ENCODE results near the gene TMEM30A. TPM values are rescaled to one million over a fixed set of nuclear protein-coding genes. Genes with fewer than 3 reads are reported as not detected.

The TMEM30A gene
- total RNA-seq: 44.5 and 47.3 TPM in 2 replicates
- long read RNA-seq, full-length matches to known transcripts: 45 of 67 reads
- long read RNA-seq, partial matches to known transcripts: 13 of 67 reads
- long read RNA-seq, other reads (novel, unspliced or antisense): 9 of 67 reads

DNA sequence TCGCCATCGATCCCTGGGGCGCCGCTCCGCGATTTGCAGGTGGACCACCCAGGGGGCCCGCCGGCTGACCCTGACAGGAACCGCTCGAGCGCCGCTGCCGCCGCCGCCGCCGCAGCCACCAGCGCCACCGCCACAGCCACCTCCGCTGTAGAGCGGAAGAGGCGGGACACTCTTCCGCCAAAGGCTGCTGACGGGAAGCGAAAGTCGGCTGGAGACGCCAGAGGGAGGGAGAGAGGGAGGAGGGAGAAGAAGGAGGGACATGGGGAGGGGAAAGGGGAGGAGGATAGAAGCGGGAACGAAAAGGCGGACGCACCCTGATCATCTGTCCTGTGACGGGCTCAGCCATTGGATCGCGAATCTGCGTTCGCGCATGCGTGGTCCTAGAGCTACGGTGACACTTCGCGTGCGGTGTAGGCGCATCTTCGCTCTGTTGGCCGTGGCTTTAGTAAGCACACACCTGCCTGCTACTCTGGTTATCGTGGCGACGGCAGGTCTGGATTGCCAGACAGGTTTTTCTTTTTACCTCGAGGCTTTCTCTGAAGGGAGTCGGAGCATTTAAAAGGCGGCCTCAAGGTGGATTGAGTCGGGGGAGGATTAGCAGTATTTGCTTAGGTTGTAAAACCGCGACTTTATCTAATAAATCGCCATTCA, at the start of gene TMEM30A:
TSS of gene TMEM30A (minus strand) at position 161 of the 651 bp plus-strand sequence. CDS start at position 7, 154 bp downstream.
- Mint-ChIP-seq H3K27ac (ENCODE audit: unreplicated experiment) (no peak within 1 kb of the TSS), H3K9me3 (no peaks in the 10 kb centered on the region), H3K4me3 (no peak within 1 kb of the TSS), H3K27me3 (ENCODE audit: low read depth) (no peaks in the 10 kb centered on the region), H3K4me1 (peaks cover 21% of the 10 kb centered on the region), H3K36me3 (ENCODE audit: low read depth) (no peaks in the 10 kb centered on the region)
- DNase-seq (ENCODE audit: low read depth, low spot score): peak; percentile 92
- TF ChIP-seq, protein P1, sequence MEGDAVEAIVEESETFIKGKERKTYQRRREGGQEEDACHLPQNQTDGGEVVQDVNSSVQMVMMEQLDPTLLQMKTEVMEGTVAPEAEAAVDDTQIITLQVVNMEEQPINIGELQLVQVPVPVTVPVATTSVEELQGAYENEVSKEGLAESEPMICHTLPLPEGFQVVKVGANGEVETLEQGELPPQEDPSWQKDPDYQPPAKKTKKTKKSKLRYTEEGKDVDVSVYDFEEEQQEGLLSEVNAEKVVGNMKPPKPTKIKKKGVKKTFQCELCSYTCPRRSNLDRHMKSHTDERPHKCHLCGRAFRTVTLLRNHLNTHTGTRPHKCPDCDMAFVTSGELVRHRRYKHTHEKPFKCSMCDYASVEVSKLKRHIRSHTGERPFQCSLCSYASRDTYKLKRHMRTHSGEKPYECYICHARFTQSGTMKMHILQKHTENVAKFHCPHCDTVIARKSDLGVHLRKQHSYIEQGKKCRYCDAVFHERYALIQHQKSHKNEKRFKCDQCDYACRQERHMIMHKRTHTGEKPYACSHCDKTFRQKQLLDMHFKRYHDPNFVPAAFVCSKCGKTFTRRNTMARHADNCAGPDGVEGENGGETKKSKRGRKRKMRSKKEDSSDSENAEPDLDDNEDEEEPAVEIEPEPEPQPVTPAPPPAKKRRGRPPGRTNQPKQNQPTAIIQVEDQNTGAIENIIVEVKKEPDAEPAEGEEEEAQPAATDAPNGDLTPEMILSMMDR (conservative IDR thresholded peaks at IDR 0.05): no peak

DNA sequence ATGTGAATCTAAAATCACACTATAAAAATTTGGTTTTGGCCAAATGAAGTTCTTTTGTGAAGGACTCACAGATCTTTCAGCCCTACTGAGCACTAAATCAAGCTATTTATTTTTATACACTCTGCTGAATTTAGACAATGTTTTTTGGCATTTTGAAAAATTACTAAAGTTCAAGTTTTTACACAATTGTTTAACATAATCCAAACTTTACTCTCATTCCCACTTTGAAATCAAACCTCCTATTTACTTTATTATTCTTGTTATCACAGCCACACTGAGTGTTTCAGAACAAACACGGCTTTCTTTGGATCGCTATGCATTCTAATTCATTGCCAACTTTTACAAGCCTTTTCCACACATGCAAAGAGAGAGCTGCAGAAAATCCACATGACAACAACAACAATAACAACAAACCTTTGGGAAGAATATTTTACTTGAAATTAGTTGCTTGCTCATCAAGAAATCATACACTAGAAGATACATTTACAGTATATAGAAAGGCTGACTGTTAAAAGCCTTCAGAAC, 49.1 kb upstream of the TMEM30A start:
- Mint-ChIP-seq H3K4me1 (peaks cover 23% of the 10 kb centered on the region), H3K9me3 (no peaks in the 10 kb centered on the region), H3K27ac (ENCODE audit: unreplicated experiment) (no peak overlapping the region)

DNA sequence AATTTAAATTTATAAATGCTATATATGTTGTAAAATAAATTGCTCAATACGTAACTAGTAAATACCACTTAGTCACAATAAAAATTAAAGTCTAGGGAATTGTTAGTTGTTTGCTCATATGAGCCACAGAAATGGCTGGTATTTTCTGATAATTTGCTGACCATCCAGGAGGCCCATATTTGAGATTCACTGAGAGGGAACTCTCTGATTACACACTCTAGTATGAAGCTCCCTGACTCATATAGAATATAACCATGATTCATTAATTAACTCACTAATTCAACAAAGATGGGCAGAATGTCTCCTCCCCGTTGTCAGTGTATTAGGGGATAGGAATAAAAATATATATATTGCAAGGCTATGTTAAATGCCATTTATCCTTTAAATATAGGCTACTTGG, 46.6 kb upstream of the TMEM30A start:
- Mint-ChIP-seq H3K36me3 (ENCODE audit: low read depth) (no peaks in the 10 kb centered on the region), H3K4me1 (peaks cover 29% of the 10 kb centered on the region), H3K27ac (ENCODE audit: unreplicated experiment) (no peak overlapping the region), H3K4me3 (no peak overlapping the region), H3K9me3 (no peaks in the 10 kb centered on the region), H3K27me3 (ENCODE audit: low read depth) (no peaks in the 10 kb centered on the region)
- TF ChIP-seq, protein P1 (conservative IDR thresholded peaks at IDR 0.05): no peak
- no peak for DNase-seq (ENCODE audit: low read depth, low spot score)

More for the DNA sequence above, 49.1 kb upstream of the TMEM30A start:
- TF ChIP-seq, protein P1 (conservative IDR thresholded peaks at IDR 0.05): no peak
- H3K27me3 Mint-ChIP-seq (ENCODE audit: low read depth): no peaks in the 10 kb centered on the region
- DNase-seq (ENCODE audit: low read depth, low spot score): no peak
- no peak overlapping the region for H3K4me3 Mint-ChIP-seq
- H3K36me3 Mint-ChIP-seq (ENCODE audit: low read depth): no peaks in the 10 kb centered on the region

DNA sequence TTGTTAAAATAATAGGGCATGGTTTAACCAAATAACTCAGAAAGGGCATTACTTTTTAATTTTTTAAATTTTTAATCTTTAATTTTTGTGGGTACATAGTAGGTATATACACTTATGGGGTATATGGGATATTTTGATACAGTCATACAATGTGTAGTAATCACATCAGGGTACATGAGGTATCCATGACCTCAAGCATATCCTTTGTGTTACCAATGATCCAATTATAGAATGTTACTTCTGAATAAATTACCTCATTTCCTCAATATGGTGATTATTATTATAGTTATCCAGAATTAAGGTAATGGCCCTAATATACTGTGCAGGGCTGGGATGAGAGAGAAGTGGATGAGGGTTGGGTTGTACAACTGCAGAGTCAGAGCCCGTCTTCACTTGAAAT, 45.1 kb upstream of the TMEM30A start:
- H3K36me3 Mint-ChIP-seq (ENCODE audit: low read depth): no peaks in the 10 kb centered on the region
- peaks cover 2% of the 10 kb centered on the region for H3K9me3 Mint-ChIP-seq
- no peak overlapping the region for H3K4me3 Mint-ChIP-seq
- no peaks in the 10 kb centered on the region for H3K27me3 Mint-ChIP-seq (ENCODE audit: low read depth)
- DNase-seq (ENCODE audit: low read depth, low spot score): no peak
- TF ChIP-seq, protein P1 (conservative IDR thresholded peaks at IDR 0.05): no peak
- no peak overlapping the region for H3K27ac Mint-ChIP-seq (ENCODE audit: unreplicated experiment)
- peaks cover 22% of the 10 kb centered on the region for H3K4me1 Mint-ChIP-seq

DNA sequence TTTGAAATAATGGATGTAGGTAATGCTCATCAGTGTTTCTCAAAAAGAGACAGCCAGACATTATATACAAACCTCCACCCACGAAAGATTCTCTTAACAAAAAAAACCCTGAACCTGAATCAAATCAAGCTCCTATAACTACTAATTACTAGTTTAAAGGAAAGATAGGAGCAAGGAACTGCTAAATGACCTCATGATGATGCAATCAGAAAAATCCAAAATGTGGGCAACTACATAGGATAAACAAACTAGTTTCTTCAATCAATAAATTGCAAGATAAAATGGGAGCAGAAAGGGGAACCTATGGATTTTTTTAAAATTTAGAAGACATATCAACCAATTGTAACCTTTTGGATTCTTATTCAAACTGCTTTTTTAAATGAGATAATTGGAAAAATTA, 43.2 kb upstream of the TMEM30A start:
- Mint-ChIP-seq H3K4me3 (no peak overlapping the region), H3K9me3 (peaks cover 2% of the 10 kb centered on the region), H3K27ac (ENCODE audit: unreplicated experiment) (no peak overlapping the region), H3K27me3 (ENCODE audit: low read depth) (no peaks in the 10 kb centered on the region), H3K36me3 (ENCODE audit: low read depth) (no peaks in the 10 kb centered on the region), H3K4me1 (peaks cover 7% of the 10 kb centered on the region)
- no peak for DNase-seq (ENCODE audit: low read depth, low spot score)
- TF ChIP-seq, protein P1 (conservative IDR thresholded peaks at IDR 0.05): no peak
